Stomach (tissue), 9 donors: Measurements from ENCODE around the gene HTR7. TPM values are rescaled to one million over a fixed set of nuclear protein-coding genes. Genes with fewer than 3 reads are reported as not detected.

Experiments used
- DNase-seq, 2 donors: peaks; one replicate each; pipeline versions ENCODE4 v3.0.0 to v3.0.0-alpha.2; 2013 to 2019
- H3K27ac ChIP-seq, 5 donors: fragments of 200-600 bp in 4 of 5; sonication (generic) in 4 of 5; one replicate each; pipeline ENCODE4 v1.5.1; 2013 to 2019; ENCODE audit warnings: mild to moderate bottlenecking in 1 of 5, moderate library complexity in 1 of 5
- H3K27me3 ChIP-seq, 3 donors: fragments of 200-600 bp; sonication (generic); one replicate each; pipeline ENCODE4 v1.5.1; 2017 to 2019; ENCODE audit warnings: mixed run types in 1 of 3
- H3K36me3 ChIP-seq, 4 donors: fragments of 200-600 bp; sonication (generic); 1 replicate in 3 of 4; 2 replicates in 1 of 4; pipeline ENCODE4 v1.5.1; 2016 to 2019
- H3K4me1 ChIP-seq, 4 donors: fragments of 200-600 bp; sonication (generic); one replicate each; pipeline ENCODE4 v1.5.1; 2016 to 2019
- H3K4me3 ChIP-seq, 4 donors: fragments of 200-600 bp; sonication (generic) in 3 of 4; one replicate each; pipeline ENCODE4 v1.5.1; 2016 to 2019; ENCODE audit warnings: mild to moderate bottlenecking in 1 of 4
- H3K9me3 ChIP-seq, 4 donors: fragments of 200-600 bp; sonication (generic); one replicate each; pipeline ENCODE4 v1.5.1; 2016 to 2019
- CTCF ChIP-seq, 7 experiments: fragments of 450-650 bp in 4 of 7; fragments of 200-600 bp in 3 of 7; sonication (generic) in 3 of 7; IDR thresholded peaks; one replicate each; pipeline ENCODE4 v1.5.1; 2016 to 2019; ENCODE audit warnings: antibody characterized with exemption in 7 of 7, control low read depth in 2 of 7, mild to moderate bottlenecking in 1 of 7
- EP300 ChIP-seq: sonication (generic); formaldehyde crosslinking; IDR thresholded peaks from one replicate; pipeline ENCODE4 v1.6.1; 2017; ENCODE audit warnings: antibody characterized with exemption
- POLR2A ChIP-seq, 4 donors: fragments of 450-650 bp; IDR thresholded peaks; one replicate each; pipeline ENCODE4 v1.6.1; 2016; ENCODE audit warnings: antibody characterized with exemption in 4 of 4, control low read depth in 2 of 4, mild to moderate bottlenecking in 1 of 4, moderate library complexity in 1 of 4
- POLR2AphosphoS5 ChIP-seq, 3 donors: sonication (generic); formaldehyde crosslinking; IDR thresholded peaks; one replicate each; pipeline ENCODE4 v1.6.1; 2016; ENCODE audit warnings: antibody characterized with exemption in 3 of 3
- WGBS, 5 donors: extraction: QIAGEN DNeasy Blood & Tissue Kit in 3 of 5; methylation state at CpG; one replicate each; pipeline versions ENCODE4 v1.1.5 to v1.1.7; 2013 to 2018; 5-methylcytosine and 5-hydroxymethylcytosine counted together
- intact Hi-C: fragments of 100-400 bp; cut with DNase I; formaldehyde crosslinking; loops from one replicate; pipeline ENCODE4 v1.15.1; 2023; ENCODE audit warnings: low total_unique reads
- polyA plus RNA-seq, 3 donors: library from polyadenylated mRNA; stranded (reverse); fragments of 200-250 nt; gene quantifications; one replicate each; pipeline ENCODE4 v1.2.3, GENCODE V29; 2013
- total RNA-seq, 5 donors: library from RNA; depleted of rRNA; stranded (reverse); fragments of >200 nt; gene quantifications; one replicate each; pipeline versions ENCODE4 v1.1.0 to v1.2.3, GENCODE V29; 2014 to 2016
- donor health status: healthy with polysubstance abuse.
- donor health status: Bipolar disorder and iron deficiency.
- donor health status: healthy.

HTR7 gene
- total and polyA plus RNA-seq, 8 donors: 0.28 to 7.1 (median 1.8) TPM; not detected in 2

- peaks cover 0 to 7% (median 0%) of the 10 kb centered on the region in 3 donors for H3K27me3 ChIP-seq
- H3K9me3 ChIP-seq: peaks cover 0 to 18% (median 12%) of the 10 kb centered on the region in 4 donors
- TF ChIP-seq EP300 (no peak), CTCF (IDR thresholded peaks at IDR 0.05) (no peak), POLR2A (IDR thresholded peaks at IDR 0.05) (no peak), POLR2AphosphoS5 (IDR thresholded peaks at IDR 0.05) (no peak)
- DNase-seq: no peak
- H3K27ac ChIP-seq: no peak overlapping the region
- no peak overlapping the region for H3K4me3 ChIP-seq
- intact Hi-C loops: no loop called here
- H3K36me3 ChIP-seq: no peaks in the 10 kb centered on the region
- H3K4me1 ChIP-seq: no peaks in the 10 kb centered on the region
Observed at GRCh38 chr10:90819911-90820310, 37.9 kb downstream of the HTR7 start.

GRCh38 chr10:90818736-90819135 is 39.1 kb downstream of the HTR7 start:
- DNase-seq: no peak
- Histone ChIP-seq H3K9me3 (peaks cover 0 to 18% (median 12%) of the 10 kb centered on the region in 4 donors), H3K4me1 (no peaks in the 10 kb centered on the region), H3K27ac (no peak overlapping the region), H3K36me3 (no peaks in the 10 kb centered on the region), H3K4me3 (no peak overlapping the region), H3K27me3 (peaks cover 0 to 7% (median 0%) of the 10 kb centered on the region in 3 donors)
- intact Hi-C loops: no loop called here
- no peak for TF ChIP-seq POLR2AphosphoS5 (IDR thresholded peaks at IDR 0.05)
- no peak for TF ChIP-seq CTCF (IDR thresholded peaks at IDR 0.05)
- no peak for TF ChIP-seq EP300
- no peak for TF ChIP-seq POLR2A (IDR thresholded peaks at IDR 0.05)
- WGBS, 5 donors: 23 to 56% (median 45%) methylated on average over 1 of the region's 1 CpG

GRCh38 chr10:90817128-90817889 is 40.5 kb downstream of the HTR7 start:
- Histone ChIP-seq H3K9me3 (peaks cover 0 to 8% (median 5%) of the 10 kb centered on the region in 4 donors), H3K4me3 (no peak overlapping the region), H3K4me1 (no peaks in the 10 kb centered on the region), H3K27me3 (peaks cover 0 to 4% (median 0%) of the 10 kb centered on the region in 3 donors), H3K36me3 (no peaks in the 10 kb centered on the region), H3K27ac (no peak overlapping the region)
- 75 to 84% (median 83%) methylated on average over 2 of the region's 2 CpGs for WGBS, 5 donors
- no peak for DNase-seq
- TF ChIP-seq CTCF (IDR thresholded peaks at IDR 0.05) (no peak), POLR2A (IDR thresholded peaks at IDR 0.05) (no peak), EP300 (no peak), POLR2AphosphoS5 (IDR thresholded peaks at IDR 0.05) (no peak)
- intact Hi-C loops: no loop called here

GRCh38 chr10:90816466-90816865 is 41.4 kb downstream of the HTR7 start:
- no peaks in the 10 kb centered on the region for H3K36me3 ChIP-seq
- intact Hi-C loops: no loop called here
- no peak overlapping the region for H3K4me3 ChIP-seq
- no peaks in the 10 kb centered on the region for H3K4me1 ChIP-seq
- WGBS, 5 donors: 61 to 81% (median 76%) methylated on average over 5 of the region's 5 CpGs
- H3K27me3 ChIP-seq: peaks cover 0 to 3% (median 0%) of the 10 kb centered on the region in 3 donors
- no peak overlapping the region for H3K27ac ChIP-seq
- no peak for TF ChIP-seq CTCF (IDR thresholded peaks at IDR 0.05)
- no peak for TF ChIP-seq POLR2AphosphoS5 (IDR thresholded peaks at IDR 0.05)
- TF ChIP-seq POLR2A (IDR thresholded peaks at IDR 0.05): no peak
- no peak for TF ChIP-seq EP300
- no peak for DNase-seq
- peaks cover 0 to 3% (median 0%) of the 10 kb centered on the region in 4 donors for H3K9me3 ChIP-seq
